Astrocyte (in vitro differentiated cells and primary cell): ENCODE data around the gene TAF6. TPM values are rescaled to one million over a fixed set of nuclear protein-coding genes. Genes with fewer than 3 reads are reported as not detected.

ENCODE experiments used
- DNase-seq: peaks from one replicate; pipeline ENCODE4 v3.0.0-alpha.2; 2010; ENCODE audit warnings: low read depth
- FAIRE-seq: peaks from 2 replicates; lab custom pipeline; 2011; peaks lifted over from hg19 to GRCh38; lab: Jason Lieb, UNC
- H2AFZ ChIP-seq: 2 replicates; pipeline ENCODE4 v1.6.0; 2012; ENCODE audit warnings: low read depth, low read length, inconsistent platforms
- H3K27ac ChIP-seq: 2 replicates; pipeline ENCODE4 v1.5.1; 2011; ENCODE audit warnings: low read depth, low read length, inconsistent platforms
- H3K27me3 ChIP-seq: 2 replicates; pipeline ENCODE4 v1.6.0; 2011; ENCODE audit warnings: low read length, inconsistent platforms; ENCODE audit not compliant: insufficient read depth
- H3K36me3 ChIP-seq: 2 replicates; pipeline ENCODE4 v1.5.1; 2011; ENCODE audit warnings: low read length, inconsistent platforms; ENCODE audit not compliant: insufficient read depth
- H3K4me1 ChIP-seq: 2 replicates; pipeline ENCODE4 v1.5.1; 2011; ENCODE audit warnings: low read length, inconsistent platforms; ENCODE audit not compliant: insufficient read depth
- H3K4me2 ChIP-seq: 2 replicates; pipeline ENCODE4 v1.6.0; 2012; ENCODE audit warnings: low read length, inconsistent platforms
- H3K4me3 ChIP-seq: 2 replicates; pipeline ENCODE4 v1.5.1; 2011; ENCODE audit warnings: low read depth, mild to moderate bottlenecking, low read length, inconsistent platforms; ENCODE audit not compliant: insufficient read depth
- H3K79me2 ChIP-seq: 2 replicates; pipeline ENCODE4 v1.6.0; 2012; ENCODE audit warnings: mild to moderate bottlenecking, low read length, inconsistent platforms; ENCODE audit not compliant: insufficient read depth
- H3K9ac ChIP-seq: 2 replicates; pipeline ENCODE4 v1.6.0; 2012; ENCODE audit warnings: mild to moderate bottlenecking, low read length, inconsistent platforms
- H3K9me3 ChIP-seq: 2 replicates; pipeline ENCODE4 v1.5.1; 2012; ENCODE audit warnings: low read depth, mild to moderate bottlenecking, low read length, inconsistent platforms; ENCODE audit not compliant: insufficient read depth
- H4K20me1 ChIP-seq: 2 replicates; pipeline ENCODE4 v1.6.0; 2012; ENCODE audit warnings: low read length, inconsistent platforms; ENCODE audit not compliant: insufficient read depth
- H3K27ac Mint-ChIP-seq: one replicate; pipeline ENCODE4 v1.8.0; 2021; ENCODE audit warnings: mild to moderate bottlenecking, mixed read lengths; ENCODE audit not compliant: unreplicated experiment
- H3K27me3 Mint-ChIP-seq: one replicate; pipeline ENCODE4 v1.8.0; 2021; ENCODE audit warnings: low read depth, mixed read lengths; ENCODE audit not compliant: unreplicated experiment
- H3K36me3 Mint-ChIP-seq: one replicate; pipeline ENCODE4 v1.8.0; 2021; ENCODE audit warnings: low read depth, mixed read lengths; ENCODE audit not compliant: unreplicated experiment
- H3K4me1 Mint-ChIP-seq: one replicate; pipeline ENCODE4 v1.8.0; 2021; ENCODE audit warnings: low read depth, mixed read lengths; ENCODE audit not compliant: unreplicated experiment
- H3K4me3 Mint-ChIP-seq: one replicate; pipeline ENCODE4 v1.8.0; 2021; ENCODE audit warnings: mild to moderate bottlenecking, moderate library complexity, mixed read lengths; ENCODE audit not compliant: unreplicated experiment
- H3K9me3 Mint-ChIP-seq: one replicate; pipeline ENCODE4 v1.8.0; 2021; ENCODE audit warnings: mild to moderate bottlenecking, mixed read lengths; ENCODE audit not compliant: unreplicated experiment
- EZH2 ChIP-seq: IDR thresholded peaks from 2 replicates; pipeline ENCODE4 v1.6.1; 2012; ENCODE audit warnings: mild to moderate bottlenecking, low read length, inconsistent platforms; ENCODE audit not compliant: insufficient read depth
- total RNA-seq: library from RNA; stranded (reverse); gene quantifications from 2 replicates; pipeline ENCODE4 v1.2.1, GENCODE V29; 2021
- TF ChIP-seq, protein P1 (sequence below): IDR thresholded peaks from 2 replicates; pipeline ENCODE4 v1.5.1; 2011; ENCODE audit warnings: low read depth, mild to moderate bottlenecking, inconsistent platforms, low read length, moderate library complexity; ENCODE audit not compliant: insufficient read depth

TAF6 gene
- total RNA-seq, 1 donor from 2014 or later, result 47.0 TPM

DNA sequence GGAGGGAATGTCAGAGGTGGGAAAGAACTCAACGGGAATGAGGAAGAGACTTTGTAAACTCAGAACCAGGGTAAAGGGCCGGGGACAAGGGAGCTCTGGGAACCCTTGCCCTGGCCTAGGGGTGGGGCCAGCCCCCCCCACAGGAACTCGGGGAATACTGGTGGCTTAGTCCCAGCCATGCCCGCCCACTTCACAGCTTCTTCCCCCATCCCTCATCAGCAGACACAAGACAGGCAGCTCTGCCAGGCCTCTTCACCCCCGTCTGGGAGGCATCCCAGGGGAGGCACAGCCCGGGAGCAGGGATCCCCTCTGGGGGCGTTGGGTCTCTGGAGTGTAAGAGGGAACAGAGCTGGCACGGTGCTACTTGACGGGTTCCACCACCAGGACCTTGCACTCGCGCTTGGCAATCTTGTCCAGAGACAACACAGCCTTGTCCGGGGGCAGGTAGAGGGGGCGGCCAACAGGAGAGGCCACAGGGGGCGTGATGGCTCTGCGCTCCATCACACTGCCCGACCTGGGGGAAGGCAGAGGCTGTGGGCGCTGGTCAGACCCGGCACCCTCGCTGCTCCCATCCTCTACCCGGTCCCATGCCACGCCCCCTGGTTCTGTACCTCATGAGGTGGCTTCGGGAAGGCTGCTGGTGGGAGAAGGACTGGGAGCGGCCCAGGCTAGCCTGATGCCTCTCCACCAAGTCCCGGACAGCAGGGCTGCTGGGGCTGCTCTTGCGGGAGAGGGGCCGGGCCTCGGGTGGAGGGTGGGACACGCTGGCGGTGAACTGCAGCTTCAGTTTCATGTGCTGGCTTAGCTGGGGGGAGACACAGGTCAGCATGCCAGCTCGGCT lies 35.7 kb upstream of the TAF6 start:
- H4K20me1 ChIP-seq, result peaks cover 50% of the 10 kb centered on the region
- no peak overlapping the region for H2AFZ ChIP-seq
- no peak for TF ChIP-seq EZH2
- TF ChIP-seq, protein P1, sequence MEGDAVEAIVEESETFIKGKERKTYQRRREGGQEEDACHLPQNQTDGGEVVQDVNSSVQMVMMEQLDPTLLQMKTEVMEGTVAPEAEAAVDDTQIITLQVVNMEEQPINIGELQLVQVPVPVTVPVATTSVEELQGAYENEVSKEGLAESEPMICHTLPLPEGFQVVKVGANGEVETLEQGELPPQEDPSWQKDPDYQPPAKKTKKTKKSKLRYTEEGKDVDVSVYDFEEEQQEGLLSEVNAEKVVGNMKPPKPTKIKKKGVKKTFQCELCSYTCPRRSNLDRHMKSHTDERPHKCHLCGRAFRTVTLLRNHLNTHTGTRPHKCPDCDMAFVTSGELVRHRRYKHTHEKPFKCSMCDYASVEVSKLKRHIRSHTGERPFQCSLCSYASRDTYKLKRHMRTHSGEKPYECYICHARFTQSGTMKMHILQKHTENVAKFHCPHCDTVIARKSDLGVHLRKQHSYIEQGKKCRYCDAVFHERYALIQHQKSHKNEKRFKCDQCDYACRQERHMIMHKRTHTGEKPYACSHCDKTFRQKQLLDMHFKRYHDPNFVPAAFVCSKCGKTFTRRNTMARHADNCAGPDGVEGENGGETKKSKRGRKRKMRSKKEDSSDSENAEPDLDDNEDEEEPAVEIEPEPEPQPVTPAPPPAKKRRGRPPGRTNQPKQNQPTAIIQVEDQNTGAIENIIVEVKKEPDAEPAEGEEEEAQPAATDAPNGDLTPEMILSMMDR, result no peak
- Mint-ChIP-seq H3K36me3 (peaks cover 10% of the 10 kb centered on the region), H3K27ac (no peak overlapping the region), H3K4me1 (peaks cover 7% of the 10 kb centered on the region), H3K9me3 (no peaks in the 10 kb centered on the region), H3K27me3 (no peaks in the 10 kb centered on the region), H3K4me3 (no peak overlapping the region)
- H3K9me3 ChIP-seq, result no peaks in the 10 kb centered on the region
- H3K36me3 ChIP-seq, result peaks cover 9% of the 10 kb centered on the region
- no peak overlapping the region for H3K9ac ChIP-seq
- no peak overlapping the region for H3K4me3 ChIP-seq
- H3K27me3 ChIP-seq, result no peaks in the 10 kb centered on the region
- no peak for FAIRE-seq
- H3K4me1 ChIP-seq, result peaks cover 7% of the 10 kb centered on the region
- DNase-seq, result no peak
- no peak overlapping the region for H3K4me2 ChIP-seq
- peaks cover 42% of the 10 kb centered on the region for H3K79me2 ChIP-seq
- H3K27ac ChIP-seq, result no peak overlapping the region

DNA sequence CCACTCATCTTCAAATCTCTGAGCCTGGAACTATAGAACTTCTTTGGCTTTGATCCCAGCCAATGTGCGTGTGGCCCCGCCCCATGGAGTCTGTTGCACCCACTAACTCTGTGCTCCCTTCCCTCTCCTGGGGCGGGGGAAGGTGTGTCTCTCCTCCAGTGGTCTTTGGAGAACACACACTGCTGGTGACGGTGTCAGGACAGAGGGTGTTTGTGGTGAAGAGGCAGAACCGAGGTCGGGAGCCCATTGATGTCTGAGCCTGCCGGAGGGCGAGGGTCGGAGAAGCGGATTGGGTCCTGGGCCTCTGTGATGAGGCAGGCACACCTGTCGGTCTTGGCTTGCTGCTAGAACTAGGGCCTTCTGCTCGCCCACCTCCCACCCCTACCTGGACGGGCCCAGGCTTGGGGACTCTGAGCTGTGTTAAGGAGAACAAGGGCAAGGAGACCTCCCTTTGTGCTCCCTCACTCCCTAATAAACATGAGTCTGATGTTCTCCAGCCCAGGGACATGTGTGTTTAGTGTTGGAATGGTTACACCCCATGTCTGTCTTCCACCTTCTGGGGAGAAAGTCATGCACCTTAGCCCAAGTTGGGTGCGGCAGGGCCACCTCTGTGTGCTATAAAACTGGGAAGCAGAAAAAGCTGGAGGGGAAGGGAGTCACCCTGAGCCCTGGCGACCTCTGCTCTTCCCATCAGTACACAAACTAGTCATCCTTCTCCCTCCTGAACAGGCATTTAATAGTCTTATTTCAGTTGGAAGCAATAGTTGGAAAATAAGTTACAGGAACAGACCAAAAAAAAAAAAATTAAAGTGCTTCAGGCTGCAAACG lies 34.8 kb upstream of the TAF6 start:
- H3K27me3 ChIP-seq, result no peaks in the 10 kb centered on the region
- H3K9me3 ChIP-seq, result no peaks in the 10 kb centered on the region
- H3K27me3 Mint-ChIP-seq, result no peaks in the 10 kb centered on the region
- H3K36me3 ChIP-seq, result peaks cover 9% of the 10 kb centered on the region
- no peak overlapping the region for H3K4me2 ChIP-seq
- peak overlapping the region; percentile 11 for H3K4me3 Mint-ChIP-seq
- peaks cover 50% of the 10 kb centered on the region for H4K20me1 ChIP-seq
- H3K4me3 ChIP-seq, result no peak overlapping the region
- no peak for DNase-seq
- peaks cover 10% of the 10 kb centered on the region for H3K36me3 Mint-ChIP-seq
- H3K9ac ChIP-seq, result no peak overlapping the region
- peaks cover 48% of the 10 kb centered on the region for H3K79me2 ChIP-seq
- H3K4me1 Mint-ChIP-seq, result peaks cover 6% of the 10 kb centered on the region
- H3K9me3 Mint-ChIP-seq, result no peaks in the 10 kb centered on the region
- H3K27ac ChIP-seq, result no peak overlapping the region
- no peak overlapping the region for H2AFZ ChIP-seq
- H3K27ac Mint-ChIP-seq, result no peak overlapping the region
- H3K4me1 ChIP-seq, result peaks cover 10% of the 10 kb centered on the region
- no peak for FAIRE-seq
- TF ChIP-seq, protein P1, result no peak
- no peak for TF ChIP-seq EZH2
